GM12878 (cell line): ENCODE results near the gene FAM163B. TPM values are rescaled to one million over a fixed set of nuclear protein-coding genes. Genes with fewer than 3 reads are reported as not detected.

Source experiments
- ATAC-seq: fragments of 200-7000 bp; cut with Tn5 transposase; 3 replicates; pipeline ENCODE4 v1.9.1; 2020; ENCODE audit warnings: mild to moderate bottlenecking, moderate library complexity
- BruUV-seq: library from RNA; stranded (reverse); fragments of 400-500 nt; replicated peaks from 2 replicates; lab custom pipeline; 2021; lab: Mats Ljungman, UMichigan
- CTCF ChIA-PET: fragments of 300-600 bp; sonication (Branson Sonifier 250); formaldehyde crosslinking; extraction: SDS; loops from one replicate; lab custom pipeline; 2021; ENCODE audit warnings: inconsistent platforms; lab: Yijun Ruan, JAX
- POLR2A ChIA-PET: fragments of 350-600 bp; formaldehyde crosslinking; extraction: SDS; loops from one replicate; lab custom pipeline; 2021; ENCODE audit warnings: inconsistent platforms; lab: Charles Lee
- RAD21 ChIA-PET: fragments of 300-600 bp; sonication (Branson Sonifier 250); formaldehyde crosslinking; loops from one replicate; lab custom pipeline; 2023; ENCODE audit warnings: antibody characterized with exemption; ENCODE audit not compliant: unreplicated experiment; lab: Charles Lee
- SMC1A ChIA-PET: fragments of 300-600 bp; sonication (Branson Sonifier 250); formaldehyde crosslinking; loops from one replicate; lab custom pipeline; 2023; ENCODE audit not compliant: unreplicated experiment, uncharacterized antibody; lab: Charles Lee
- DNase-seq: peaks from one replicate; pipeline ENCODE4 v3.0.0-alpha.2; 2011; ENCODE audit warnings: low read depth, low spot score
- FAIRE-seq: peaks from 3 replicates; lab custom pipeline; 2011; peaks lifted over from hg19 to GRCh38; lab: Jason Lieb, UNC
- H2AFZ ChIP-seq: 2 replicates; pipeline ENCODE4 v1.6.0; 2011; ENCODE audit warnings: low read depth, low read length, control low read depth; ENCODE audit not compliant: control insufficient read depth
- H3K27ac ChIP-seq: 2 replicates; pipeline ENCODE4 v1.5.1; 2011; ENCODE audit warnings: control low read depth; ENCODE audit not compliant: control insufficient read depth, insufficient read depth
- H3K27me3 ChIP-seq, 2 experiments: replicated peaks in 1 of 2; 2 replicates each; pipeline versions ENCODE4 v1.6.0 to v1.6.1; 2011; ENCODE audit warnings: low read length in 1 of 2; ENCODE audit not compliant: control insufficient read depth in 2 of 2, insufficient read depth in 2 of 2
- H3K36me3 ChIP-seq, 2 experiments: 2 replicates each; pipeline ENCODE4 v1.5.1; 2011; ENCODE audit warnings: low read length in 1 of 2; ENCODE audit not compliant: control insufficient read depth in 2 of 2, insufficient read depth in 2 of 2
- H3K4me1 ChIP-seq: 2 replicates; pipeline ENCODE4 v1.6.1; 2011; ENCODE audit warnings: mild to moderate bottlenecking, low read length, moderate library complexity, mixed read lengths; ENCODE audit not compliant: control insufficient read depth, insufficient read depth
- H3K4me2 ChIP-seq: 2 replicates; pipeline ENCODE4 v1.6.0; 2011; ENCODE audit warnings: control low read depth; ENCODE audit not compliant: control insufficient read depth, insufficient read depth
- H3K4me3 ChIP-seq: fragments of 200-600 bp; sonication (generic); 2 replicates; pipeline ENCODE4 v1.5.1; 2016
- H3K79me2 ChIP-seq: 2 replicates; pipeline ENCODE4 v1.6.0; 2011; ENCODE audit warnings: low read length; ENCODE audit not compliant: control insufficient read depth, insufficient read depth
- H3K9ac ChIP-seq: 2 replicates; pipeline ENCODE4 v1.8.0; 2011; ENCODE audit warnings: low read length, control low read depth, mixed read lengths; ENCODE audit not compliant: control insufficient read depth, insufficient read depth
- H3K9me3 ChIP-seq: replicated peaks from 3 replicates; pipeline ENCODE4 v1.5.1; 2011; ENCODE audit warnings: mild to moderate bottlenecking, low read length; ENCODE audit not compliant: control insufficient read depth, insufficient read depth
- H4K20me1 ChIP-seq: 2 replicates; pipeline ENCODE4 v1.6.0; 2011; ENCODE audit not compliant: control insufficient read depth, insufficient read depth
- ATF7 ChIP-seq: fragments of 450-650 bp; IDR thresholded peaks from 2 replicates; pipeline ENCODE4 v1.6.1; 2016; ENCODE audit warnings: low read depth, mild to moderate bottlenecking
- CEBPB ChIP-seq, 2 experiments: fragments of 150-350 bp in 1 of 2; IDR thresholded peaks; 2 replicates each; pipeline ENCODE4 v1.6.1; 2012 to 2014; ENCODE audit warnings: low read depth in 2 of 2, low read length in 2 of 2, borderline replicate concordance in 1 of 2, inconsistent platforms in 1 of 2
- CHD1 ChIP-seq: IDR thresholded peaks from 2 replicates; pipeline ENCODE4 v1.6.1; 2012; ENCODE audit warnings: low read depth, low read length, improper control_type of control experiment
- EGR1 ChIP-seq, 2 experiments: IDR thresholded peaks; 1 replicate in 1 of 2; 2 replicates in 1 of 2; pipeline ENCODE4 v1.6.1; 2011 to 2012; ENCODE audit warnings: low read depth in 2 of 2, low read length in 2 of 2, borderline replicate concordance in 1 of 2, mild to moderate bottlenecking in 1 of 2, moderate library complexity in 1 of 2
- NFYA ChIP-seq: IDR thresholded peaks from 2 replicates; pipeline ENCODE4 v1.6.1; 2011; ENCODE audit warnings: low read depth, mild to moderate bottlenecking, low read length, improper control_type of control experiment, borderline replicate concordance
- NRF1 ChIP-seq: conservative IDR thresholded peaks from 2 replicates; pipeline ENCODE4 v1.6.1; 2011; ENCODE audit warnings: mild to moderate bottlenecking, low read depth, low read length, improper control_type of control experiment
- POLR2AphosphoS2 ChIP-seq: IDR thresholded peaks from 2 replicates; pipeline ENCODE4 v1.6.1; 2011; ENCODE audit warnings: low read depth, mild to moderate bottlenecking, low read length, improper control_type of control experiment, moderate library complexity
- SPI1 ChIP-seq: IDR thresholded peaks from 2 replicates; pipeline ENCODE4 v1.6.1; 2011; ENCODE audit warnings: low read depth, mild to moderate bottlenecking, low read length, moderate library complexity, borderline replicate concordance; ENCODE audit not compliant: insufficient read depth
- ZNF207 ChIP-seq: fragments of 450-650 bp; IDR thresholded peaks from 2 replicates; pipeline ENCODE4 v1.6.1; 2014; ENCODE audit warnings: antibody characterized with exemption, mild to moderate bottlenecking, borderline replicate concordance
- WGBS: methylation state at CpG from one replicate; pipeline ENCODE4 v1.1.6; 2016; ENCODE audit warnings: low lambda C conversion rate; ENCODE audit not compliant: insufficient replicate concordance, insufficient coverage; ENCODE audit errors: missing lambda C conversion rate; 5-methylcytosine and 5-hydroxymethylcytosine counted together
- in situ Hi-C: fragments of 300-500 bp; cut with MboI; formaldehyde crosslinking; loops from 9 replicates; pipeline ENCODE4 v1.14.3; 2018; ENCODE audit warnings: mixed read lengths
- intact Hi-C: fragments of 100-400 bp; cut with micrococcal nuclease; formaldehyde crosslinking; loops from one replicate; pipeline ENCODE4 v1.14.2; 2022; ENCODE audit not compliant: unreplicated experiment
- polyA plus RNA-seq, 11 experiments: library from polyadenylated mRNA; depleted of rRNA in 4 of 11; unstranded in 6 of 11; stranded (reverse) in 5 of 11; fragments of >200 nt; fragmentation: Nextera tagmentation in 4 of 11; fragmentation: Illumina TruSeq in 1 of 11; extraction: Ambion mirVana in 4 of 11; extraction: Trizol in 1 of 11; gene quantifications; 1 replicate in 1 of 11; 2 replicates in 10 of 11; pipeline versions ENCODE4 v1.2.1 to v1.2.3, GENCODE V29; 2011 to 2016; ENCODE audit warnings: inconsistent platforms in 2 of 11, missing spikeins in 2 of 11, low read depth in 1 of 11
- total RNA-seq, 4 experiments: library from RNA; depleted of rRNA in 3 of 4; stranded (reverse); fragments of >200 nt in 3 of 4; fragmentation: Illumina TruSeq in 1 of 4; extraction: Trizol in 1 of 4; gene quantifications; 2 replicates each; pipeline versions ENCODE4 v1.2.1 to v1.2.3, GENCODE V29; 2013 to 2021
- TF ChIP-seq, protein P1 (sequence below): fragments of 450-650 bp; IDR thresholded peaks from 2 replicates; pipeline ENCODE4 v1.6.1; 2018; ENCODE audit warnings: mild to moderate bottlenecking, low read depth, moderate library complexity; ENCODE audit not compliant: partially characterized antibody
- TF ChIP-seq, protein P2 (sequence below): fragments of 450-650 bp; IDR thresholded peaks from 2 replicates; pipeline ENCODE4 v1.6.1; 2017; ENCODE audit warnings: low read depth, mild to moderate bottlenecking, moderate library complexity

FAM163B gene
- total and polyA plus RNA-seq, 10 of the 15 experiments (the other 5 are each of a cell fraction or from before 2014, with no cell fraction given) = not detected

DNA sequence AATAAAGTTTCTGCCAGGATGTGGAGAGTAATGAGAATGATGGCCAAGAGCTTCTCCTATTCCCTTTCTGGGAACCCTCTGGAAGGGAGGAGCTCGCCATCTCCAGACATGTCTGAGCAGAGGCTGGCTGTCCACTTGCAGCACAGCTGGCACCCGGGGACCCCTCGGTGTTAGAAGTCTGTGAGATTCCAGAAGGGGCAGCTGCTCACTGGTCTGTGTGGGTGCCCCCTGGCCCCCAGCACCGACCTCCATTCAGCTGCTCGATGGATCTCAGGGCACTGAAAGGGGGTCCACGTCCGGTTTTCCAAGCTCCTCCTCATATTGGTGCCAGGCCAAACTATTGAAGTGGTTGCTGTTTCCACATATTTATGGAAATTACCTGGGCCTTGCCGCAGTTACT, 3.6 kb upstream of the FAM163B start (continued):
- no peak for TF ChIP-seq NFYA

DNA sequence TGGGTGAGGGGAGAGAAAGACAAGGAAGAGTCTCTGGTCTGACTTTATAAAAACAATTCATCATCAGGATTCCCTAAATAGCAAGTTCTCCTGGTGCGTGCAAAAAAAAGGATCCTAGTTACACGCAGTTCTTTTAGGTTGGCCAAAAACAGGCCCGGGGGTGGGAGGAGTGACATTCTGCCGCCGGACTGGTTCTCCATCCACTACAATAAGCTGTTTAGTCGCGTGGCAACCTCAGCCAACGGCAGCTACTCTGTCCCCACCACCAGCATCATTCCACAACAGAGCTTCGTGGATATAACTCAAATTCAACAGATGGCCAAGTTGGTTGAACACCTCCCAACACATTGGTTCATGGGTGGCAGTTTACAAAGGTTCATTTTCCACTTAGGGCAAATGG, 2.9 kb upstream of the FAM163B start:
- ChIA-PET CTCF (no interaction called here), RAD21 (no interaction called here), SMC1A (no interaction called here), POLR2A (no interaction called here)
- H3K4me2 ChIP-seq = no peak overlapping the region
- H3K4me1 ChIP-seq = no peaks in the 10 kb centered on the region
- no peaks in the 10 kb centered on the region for H4K20me1 ChIP-seq
- no peak for FAIRE-seq
- no peak overlapping the region for H3K9ac ChIP-seq
- no peak overlapping the region for H3K27ac ChIP-seq
- intact Hi-C loops (no loop called here), in situ Hi-C loops (no loop called here)
- BruUV-seq = no TSS peak
- H3K36me3 ChIP-seq = no peaks in the 10 kb centered on the region
- H2AFZ ChIP-seq = no peak overlapping the region
- H3K27me3 ChIP-seq = peaks cover 0 to 7% of the 10 kb centered on the region in 2 experiments; a peak in 2 of 4 replicates
- H3K9me3 ChIP-seq = no peaks in the 10 kb centered on the region
- no peak for ATAC-seq
- WGBS = 15% methylated on average over 9 of the region's 9 CpGs
- H3K4me3 ChIP-seq = no peak overlapping the region
- TF ChIP-seq POLR2AphosphoS2 (no peak), SPI1 (no peak), ZNF207 (no peak), EGR1 (IDR thresholded peaks at IDR 0.05; ENCODE audit: borderline replicate concordance in 1 of 2, low read depth in 2 of 2, low read length in 2 of 2) (no peak), NRF1 (no peak), CHD1 (no peak), CEBPB (IDR thresholded peaks at IDR 0.05; ENCODE audit: borderline replicate concordance in 1 of 2, low read depth in 2 of 2, low read length in 2 of 2) (no peak), ATF7 (no peak)
- TF ChIP-seq, protein P1, sequence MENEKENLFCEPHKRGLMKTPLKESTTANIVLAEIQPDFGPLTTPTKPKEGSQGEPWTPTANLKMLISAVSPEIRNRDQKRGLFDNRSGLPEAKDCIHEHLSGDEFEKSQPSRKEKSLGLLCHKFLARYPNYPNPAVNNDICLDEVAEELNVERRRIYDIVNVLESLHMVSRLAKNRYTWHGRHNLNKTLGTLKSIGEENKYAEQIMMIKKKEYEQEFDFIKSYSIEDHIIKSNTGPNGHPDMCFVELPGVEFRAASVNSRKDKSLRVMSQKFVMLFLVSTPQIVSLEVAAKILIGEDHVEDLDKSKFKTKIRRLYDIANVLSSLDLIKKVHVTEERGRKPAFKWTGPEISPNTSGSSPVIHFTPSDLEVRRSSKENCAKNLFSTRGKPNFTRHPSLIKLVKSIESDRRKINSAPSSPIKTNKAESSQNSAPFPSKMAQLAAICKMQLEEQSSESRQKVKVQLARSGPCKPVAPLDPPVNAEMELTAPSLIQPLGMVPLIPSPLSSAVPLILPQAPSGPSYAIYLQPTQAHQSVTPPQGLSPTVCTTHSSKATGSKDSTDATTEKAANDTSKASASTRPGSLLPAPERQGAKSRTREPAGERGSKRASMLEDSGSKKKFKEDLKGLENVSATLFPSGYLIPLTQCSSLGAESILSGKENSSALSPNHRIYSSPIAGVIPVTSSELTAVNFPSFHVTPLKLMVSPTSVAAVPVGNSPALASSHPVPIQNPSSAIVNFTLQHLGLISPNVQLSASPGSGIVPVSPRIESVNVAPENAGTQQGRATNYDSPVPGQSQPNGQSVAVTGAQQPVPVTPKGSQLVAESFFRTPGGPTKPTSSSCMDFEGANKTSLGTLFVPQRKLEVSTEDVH = no peak
- TF ChIP-seq, protein P2, sequence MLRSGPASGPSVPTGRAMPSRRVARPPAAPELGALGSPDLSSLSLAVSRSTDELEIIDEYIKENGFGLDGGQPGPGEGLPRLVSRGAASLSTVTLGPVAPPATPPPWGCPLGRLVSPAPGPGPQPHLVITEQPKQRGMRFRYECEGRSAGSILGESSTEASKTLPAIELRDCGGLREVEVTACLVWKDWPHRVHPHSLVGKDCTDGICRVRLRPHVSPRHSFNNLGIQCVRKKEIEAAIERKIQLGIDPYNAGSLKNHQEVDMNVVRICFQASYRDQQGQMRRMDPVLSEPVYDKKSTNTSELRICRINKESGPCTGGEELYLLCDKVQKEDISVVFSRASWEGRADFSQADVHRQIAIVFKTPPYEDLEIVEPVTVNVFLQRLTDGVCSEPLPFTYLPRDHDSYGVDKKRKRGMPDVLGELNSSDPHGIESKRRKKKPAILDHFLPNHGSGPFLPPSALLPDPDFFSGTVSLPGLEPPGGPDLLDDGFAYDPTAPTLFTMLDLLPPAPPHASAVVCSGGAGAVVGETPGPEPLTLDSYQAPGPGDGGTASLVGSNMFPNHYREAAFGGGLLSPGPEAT = no peak
- H3K79me2 ChIP-seq = no peaks in the 10 kb centered on the region
- DNase-seq = no peak
